Measurements from ENCODE around the gene GINS1.

Gene GINS1

DNA sequence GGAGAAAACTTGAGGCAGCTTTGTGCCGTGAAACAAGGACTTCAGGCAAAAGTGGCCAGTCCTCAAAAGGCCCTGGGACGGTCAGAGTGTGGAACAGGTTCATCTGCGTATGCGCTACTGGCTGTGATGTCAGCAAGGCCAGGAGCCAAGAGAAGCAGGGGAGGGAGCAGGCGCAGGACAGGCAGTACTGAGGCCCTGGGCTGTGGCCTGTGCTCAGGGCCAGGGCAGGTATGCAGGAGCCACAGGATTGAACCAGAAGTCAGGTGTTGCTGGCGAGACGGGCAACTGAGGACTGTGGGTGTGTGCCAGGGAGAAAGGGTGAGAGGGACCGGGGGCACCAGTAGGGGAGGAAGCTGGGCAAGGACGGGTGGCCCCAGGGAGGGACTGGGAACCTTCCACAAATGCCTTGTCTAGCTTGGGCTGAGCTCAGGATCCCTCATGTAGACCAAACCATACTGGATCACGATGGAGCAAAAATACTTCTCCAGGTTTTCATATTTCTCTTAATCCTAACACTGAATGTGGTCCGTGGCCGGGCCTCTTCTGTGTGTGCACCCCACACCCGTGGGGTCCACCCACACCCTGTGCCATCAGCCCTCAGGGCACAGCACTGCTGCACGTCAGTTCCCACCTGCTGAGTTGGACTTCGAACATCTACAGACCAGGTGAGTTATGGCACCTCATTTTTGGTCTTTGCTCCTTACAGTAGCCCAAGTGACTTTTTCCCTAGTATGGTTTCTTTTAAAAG is 46.9 kb downstream of the GINS1 start:
- H3K4me1 Mint-ChIP-seq: no peaks in the 10 kb centered on the region
- CTCF ChIA-PET: no interaction called here
- no peak overlapping the region for H3K27ac Mint-ChIP-seq

DNA sequence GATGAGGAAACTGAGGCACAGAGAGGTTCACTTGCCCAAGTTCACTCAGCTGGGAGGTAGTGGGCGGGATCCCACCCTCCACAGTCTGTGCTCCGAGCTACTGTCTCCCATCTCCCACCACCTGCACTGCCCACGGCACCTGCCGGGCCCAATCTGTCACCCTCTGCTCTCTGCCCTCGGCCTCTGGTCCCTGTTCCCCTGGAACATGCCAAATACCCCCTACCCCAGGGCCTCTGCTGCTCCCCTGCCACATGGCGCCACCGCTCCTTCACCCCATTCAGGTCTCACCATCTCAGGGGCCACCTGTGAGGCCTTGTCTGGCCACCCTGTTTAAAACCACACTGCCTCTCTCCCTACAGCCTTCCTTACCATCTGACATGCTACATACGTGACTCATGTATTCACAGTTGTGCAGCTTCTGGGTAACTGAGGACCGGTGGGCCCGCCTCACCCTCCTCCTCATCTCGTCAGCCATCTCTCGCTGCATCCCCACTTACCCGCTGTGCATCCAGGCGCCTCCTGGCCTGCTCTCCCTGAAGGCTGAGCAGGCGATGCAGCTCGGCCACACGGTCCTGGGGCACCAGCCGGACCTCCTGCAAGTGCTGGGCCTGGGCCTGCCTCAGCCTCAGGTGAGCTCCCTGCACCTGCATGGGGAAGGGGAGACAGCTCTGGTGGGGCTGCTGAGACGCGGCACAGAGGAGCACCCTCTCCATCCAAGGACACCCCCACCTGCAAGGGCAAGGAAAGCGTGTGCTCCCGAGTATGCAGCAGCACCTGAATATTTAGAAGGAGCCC is 50.6 kb downstream of the GINS1 start:
- no peak overlapping the region for H3K27ac Mint-ChIP-seq
- no peak for DNase-seq
- no peak overlapping the region for H3K4me3 Mint-ChIP-seq
- CTCF ChIA-PET: no interaction called here
- H3K36me3 Mint-ChIP-seq: no peaks in the 10 kb centered on the region
- no peaks in the 10 kb centered on the region for H3K27me3 Mint-ChIP-seq
- H3K9me3 Mint-ChIP-seq: no peaks in the 10 kb centered on the region
- no peaks in the 10 kb centered on the region for H3K4me1 Mint-ChIP-seq

More for the DNA sequence above, 46.9 kb downstream of the GINS1 start:
- DNase-seq: no peak
- Mint-ChIP-seq H3K36me3 (no peaks in the 10 kb centered on the region), H3K4me3 (no peak overlapping the region), H3K9me3 (no peaks in the 10 kb centered on the region), H3K27me3 (no peaks in the 10 kb centered on the region)

DNA sequence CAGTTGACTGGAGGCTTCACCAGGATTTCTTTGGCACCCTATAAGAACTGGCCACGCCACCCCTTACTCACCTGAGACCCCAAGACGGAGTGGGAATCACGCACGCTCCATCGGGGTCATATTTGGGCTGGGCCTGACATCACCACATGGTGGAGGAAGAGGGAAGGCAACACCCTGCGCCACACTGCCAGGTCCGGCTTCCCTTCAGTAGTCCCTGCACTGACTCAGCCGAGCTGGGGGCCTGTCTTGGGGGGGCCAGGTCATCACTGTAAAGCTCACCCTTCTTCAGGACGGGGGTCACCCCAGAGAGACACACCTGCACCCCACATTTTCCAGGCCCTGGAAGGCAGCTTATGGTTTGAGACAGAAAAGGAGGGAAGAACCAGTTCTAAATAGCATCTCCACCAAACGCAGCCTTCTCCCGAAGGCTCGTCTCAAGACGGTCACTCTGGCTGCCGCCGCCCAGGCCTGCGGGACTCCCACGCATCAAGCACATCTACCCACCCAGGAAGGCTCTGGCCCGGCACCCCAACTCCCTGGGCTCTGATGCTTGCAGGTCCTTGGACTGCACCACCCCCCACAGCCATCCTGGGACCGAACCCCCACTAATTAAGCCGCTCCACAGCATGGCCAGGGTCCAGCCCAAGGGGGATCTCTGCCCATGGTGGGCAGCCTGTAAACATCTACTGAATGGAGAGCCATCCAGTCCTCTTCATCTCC is 51.8 kb downstream of the GINS1 start:
- H3K27me3 Mint-ChIP-seq: no peaks in the 10 kb centered on the region
- H3K4me1 Mint-ChIP-seq: no peaks in the 10 kb centered on the region
- CTCF ChIA-PET: no interaction called here
- no peak overlapping the region for H3K4me3 Mint-ChIP-seq
- no peaks in the 10 kb centered on the region for H3K9me3 Mint-ChIP-seq
- H3K36me3 Mint-ChIP-seq: no peaks in the 10 kb centered on the region
- H3K27ac Mint-ChIP-seq: no peak overlapping the region
- DNase-seq: no peak

DNA sequence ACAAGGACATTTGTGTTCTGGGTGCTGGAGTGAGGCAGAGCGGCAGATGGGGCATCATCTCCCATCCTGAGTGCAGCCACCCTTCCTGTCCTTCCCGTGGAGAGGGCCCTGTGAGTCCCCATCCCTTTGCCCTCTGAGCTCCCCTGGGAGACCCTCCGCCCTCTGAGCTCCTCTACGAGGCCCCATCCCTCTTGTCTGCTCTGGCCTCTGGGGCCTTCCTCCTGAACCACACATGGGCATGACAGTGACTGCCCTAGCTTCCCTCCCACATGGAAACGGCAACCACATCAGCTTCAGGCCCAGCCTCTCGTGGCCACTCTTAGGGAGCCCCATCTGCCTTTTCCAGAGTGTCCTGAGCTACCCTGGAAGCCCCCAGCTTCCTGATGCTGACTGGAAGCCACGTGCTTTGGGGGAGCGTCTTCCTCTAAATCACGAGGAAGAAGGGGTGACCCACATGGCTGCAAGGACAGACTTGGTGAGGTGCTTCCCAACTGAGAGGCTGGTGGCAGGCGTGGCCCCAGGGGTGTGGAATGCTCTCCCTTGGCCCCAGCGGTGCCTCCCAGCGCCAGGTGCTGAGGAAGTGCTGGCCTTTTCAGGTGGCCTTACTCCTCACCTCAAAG is 52.6 kb downstream of the GINS1 start:
- H3K27me3 Mint-ChIP-seq: no peaks in the 10 kb centered on the region
- CTCF ChIA-PET: no interaction called here
- no peaks in the 10 kb centered on the region for H3K36me3 Mint-ChIP-seq
- H3K27ac Mint-ChIP-seq: no peak overlapping the region
- H3K9me3 Mint-ChIP-seq: no peaks in the 10 kb centered on the region
- no peak for DNase-seq
- H3K4me1 Mint-ChIP-seq: no peaks in the 10 kb centered on the region
- H3K4me3 Mint-ChIP-seq: no peak overlapping the region

DNA sequence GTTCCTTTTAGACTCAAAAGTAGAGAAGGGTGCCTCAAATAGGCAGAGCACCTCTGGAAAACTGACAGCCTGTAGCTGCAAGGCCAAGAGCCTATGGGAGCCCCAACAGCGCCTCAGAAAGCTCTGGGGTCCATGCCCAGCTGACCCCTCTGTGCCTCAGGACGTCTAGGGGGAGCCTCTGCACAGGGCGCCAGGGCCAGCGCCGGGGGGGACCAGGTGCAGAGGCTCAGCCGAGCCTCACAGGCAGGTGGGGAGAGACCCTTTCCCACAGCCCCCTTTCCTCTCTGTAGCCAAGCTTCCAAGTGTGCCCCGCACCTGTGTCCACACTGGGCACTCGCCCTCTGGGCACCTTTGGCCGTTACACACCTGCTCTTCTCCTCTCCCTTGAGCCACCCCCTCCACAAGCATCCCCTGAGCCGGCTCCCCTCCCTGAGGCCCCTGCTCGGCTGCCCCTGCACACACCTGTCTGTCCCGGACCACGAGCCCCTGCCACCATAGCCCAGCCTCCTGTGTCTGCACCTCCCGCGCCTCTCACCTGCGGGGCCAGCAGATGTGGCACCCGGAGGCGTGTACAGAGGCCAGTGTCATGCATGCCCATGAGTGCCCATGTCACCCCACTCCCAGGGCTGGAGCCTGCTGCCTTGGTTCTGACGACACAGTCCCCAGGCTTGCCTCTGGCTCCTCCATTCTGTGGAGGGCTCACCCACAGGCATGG is 53.2 kb downstream of the GINS1 start:
- DNase-seq: no peak
- Mint-ChIP-seq H3K4me1 (no peaks in the 10 kb centered on the region), H3K27me3 (no peaks in the 10 kb centered on the region), H3K9me3 (no peaks in the 10 kb centered on the region), H3K27ac (no peak overlapping the region), H3K4me3 (no peak overlapping the region), H3K36me3 (no peaks in the 10 kb centered on the region)
- CTCF ChIA-PET: no interaction called here

DNA sequence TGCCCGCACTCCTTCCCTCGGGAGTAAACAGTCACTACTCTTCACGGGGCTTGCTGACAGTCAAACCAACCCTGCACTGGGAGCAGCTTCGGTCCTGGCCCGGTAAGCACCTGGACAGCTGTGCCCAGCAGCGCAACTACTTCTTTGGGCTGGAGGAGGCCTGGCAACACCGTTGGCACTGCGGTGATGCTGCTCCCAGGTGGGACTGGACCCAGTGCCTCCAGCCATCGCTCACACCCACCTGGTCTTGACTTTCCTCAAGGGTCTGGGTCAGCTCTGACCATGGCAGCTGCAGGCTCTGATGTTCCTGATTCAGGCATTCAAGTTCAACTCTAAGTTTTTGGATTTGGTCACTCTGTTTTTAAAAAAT is 53.8 kb downstream of the GINS1 start:
- Mint-ChIP-seq H3K4me1 (no peaks in the 10 kb centered on the region), H3K36me3 (no peaks in the 10 kb centered on the region), H3K27me3 (no peaks in the 10 kb centered on the region)

DNA sequence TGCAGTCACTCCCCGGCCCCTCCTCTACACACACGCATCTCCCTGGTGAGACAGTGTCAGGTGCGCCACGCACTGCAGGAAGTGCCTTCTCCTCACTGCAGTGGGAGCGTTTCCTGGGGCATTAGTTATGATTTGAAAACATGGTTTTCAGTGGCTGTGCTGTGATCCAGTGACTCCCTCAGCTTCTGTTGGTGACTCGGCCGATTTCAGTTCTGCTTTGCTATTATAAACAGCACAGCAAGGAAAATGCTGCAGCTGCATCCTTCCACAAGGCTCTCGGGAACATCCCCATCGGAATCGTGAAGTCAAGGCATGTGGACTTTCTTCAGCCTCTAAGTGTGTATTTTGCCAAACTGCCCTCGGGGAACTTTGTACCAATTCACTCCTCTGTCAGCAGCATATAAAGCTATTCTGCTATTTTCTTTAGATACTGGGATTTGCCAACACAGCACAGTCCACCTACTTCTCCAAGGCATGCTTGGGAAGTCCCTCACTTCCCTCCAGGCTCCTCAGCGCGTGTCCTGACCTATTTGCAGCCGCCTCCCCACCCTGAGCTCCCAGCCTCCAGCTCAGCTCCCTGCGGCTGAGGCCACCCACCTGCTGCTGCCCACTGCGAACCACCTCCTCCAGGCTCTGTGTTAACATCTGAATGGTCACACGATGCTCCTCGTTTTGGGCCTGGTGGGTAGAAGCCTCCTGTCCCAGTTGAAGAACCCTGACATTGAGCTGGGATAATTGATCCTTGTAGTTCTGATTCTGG is 54.5 kb downstream of the GINS1 start:
- H3K27ac Mint-ChIP-seq: no peak overlapping the region
- H3K36me3 Mint-ChIP-seq: no peaks in the 10 kb centered on the region
- CTCF ChIA-PET: no interaction called here

More for the DNA sequence above, 53.8 kb downstream of the GINS1 start:
- CTCF ChIA-PET: no interaction called here
- H3K27ac Mint-ChIP-seq: no peak overlapping the region
- DNase-seq: no peak
- H3K4me3 Mint-ChIP-seq: no peak overlapping the region
- no peaks in the 10 kb centered on the region for H3K9me3 Mint-ChIP-seq

DNA sequence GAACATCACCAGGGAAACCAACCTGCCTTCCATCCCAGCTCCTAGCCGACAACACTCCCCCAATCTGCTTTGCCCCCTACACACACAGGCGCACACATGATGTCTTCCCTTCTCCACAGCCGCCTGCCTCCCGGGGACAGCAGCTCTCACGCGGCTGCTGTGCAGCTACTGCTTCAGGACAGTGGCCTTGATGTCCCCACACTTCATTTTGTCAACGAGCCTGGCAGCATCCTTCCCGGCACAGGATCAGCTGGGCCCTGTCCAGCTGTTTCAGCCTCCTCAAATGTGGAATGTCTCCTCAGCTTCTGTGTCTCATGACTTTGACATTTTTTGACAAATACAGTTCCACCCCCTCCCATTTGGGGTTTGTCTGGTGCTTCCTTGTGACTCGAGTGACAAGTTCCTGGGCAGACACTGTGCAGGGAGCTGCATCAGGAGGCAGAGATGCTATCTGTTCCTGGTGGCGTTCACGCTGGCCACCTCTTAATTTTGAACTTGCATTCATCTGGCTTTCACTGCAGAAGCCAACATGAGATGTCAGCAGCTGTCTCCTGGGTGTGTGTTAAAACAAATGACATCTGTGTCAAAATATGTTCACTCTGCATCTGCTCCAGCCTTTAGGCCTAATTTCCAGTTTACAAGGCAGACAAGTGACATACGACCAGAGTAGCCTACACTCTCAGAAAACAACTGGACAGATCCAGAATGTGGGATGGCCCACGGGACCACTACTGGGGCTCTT is 57.2 kb downstream of the GINS1 start:
- H3K27me3 Mint-ChIP-seq: no peaks in the 10 kb centered on the region
- no peaks in the 10 kb centered on the region for H3K9me3 Mint-ChIP-seq
- CTCF ChIA-PET: no interaction called here
- H3K27ac Mint-ChIP-seq: peak overlapping the region; percentile 14
- no peak overlapping the region for H3K4me3 Mint-ChIP-seq
- DNase-seq: no peak
- peaks cover 3% of the 10 kb centered on the region for H3K4me1 Mint-ChIP-seq
- no peaks in the 10 kb centered on the region for H3K36me3 Mint-ChIP-seq

More for the DNA sequence above, 54.5 kb downstream of the GINS1 start:
- H3K9me3 Mint-ChIP-seq: no peaks in the 10 kb centered on the region
- DNase-seq: no peak
- H3K4me1 Mint-ChIP-seq: no peaks in the 10 kb centered on the region
- H3K4me3 Mint-ChIP-seq: no peak overlapping the region
- no peaks in the 10 kb centered on the region for H3K27me3 Mint-ChIP-seq

DNA sequence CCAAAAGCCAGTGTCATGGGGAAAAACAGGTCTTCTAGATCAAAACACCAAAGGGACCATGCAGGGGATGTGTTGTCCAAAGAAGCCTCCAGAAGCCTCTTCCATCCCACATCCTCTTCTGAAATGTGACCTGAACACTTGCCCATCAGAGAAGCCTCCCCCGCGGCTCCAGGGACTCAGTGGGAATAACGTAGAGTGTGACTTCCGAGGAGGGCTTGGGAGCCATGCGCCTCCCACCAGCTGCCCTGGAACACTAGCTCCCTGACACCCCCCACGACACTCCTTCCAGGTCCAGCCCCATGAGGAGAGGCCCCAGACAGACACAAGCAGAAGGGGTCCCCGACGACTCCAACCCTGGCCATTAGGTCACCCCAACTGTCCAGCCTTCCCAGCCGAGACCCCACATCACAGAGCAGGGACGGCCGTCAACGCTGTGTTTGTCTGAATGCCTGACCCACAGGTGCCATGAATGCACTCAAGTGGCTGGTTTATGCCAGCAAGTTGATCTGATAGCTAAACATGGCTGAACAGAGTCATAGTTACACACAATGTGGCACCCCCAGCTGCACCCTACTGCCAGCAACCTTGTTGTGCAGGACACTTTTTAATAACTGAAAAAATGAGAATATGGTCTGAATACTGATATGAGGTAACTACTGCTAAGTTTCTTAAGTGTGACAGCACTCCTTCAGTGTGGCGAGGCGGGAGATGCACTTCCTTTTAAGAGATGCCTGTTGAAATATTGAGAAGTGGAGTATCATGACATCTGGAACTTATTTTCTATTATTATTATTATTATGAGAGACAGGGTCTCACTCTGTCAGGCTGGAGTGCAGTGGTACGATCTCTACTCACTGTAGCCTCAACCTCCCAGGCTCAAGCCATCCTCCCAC is 58.0 kb downstream of the GINS1 start:
- DNase-seq: no peak
- no peaks in the 10 kb centered on the region for H3K9me3 Mint-ChIP-seq
- H3K27ac Mint-ChIP-seq: no peak overlapping the region
- H3K27me3 Mint-ChIP-seq: no peaks in the 10 kb centered on the region
- H3K4me3 Mint-ChIP-seq: no peak overlapping the region
- no peaks in the 10 kb centered on the region for H3K36me3 Mint-ChIP-seq
- CTCF ChIA-PET: no interaction called here
- peaks cover 5% of the 10 kb centered on the region for H3K4me1 Mint-ChIP-seq

DNA sequence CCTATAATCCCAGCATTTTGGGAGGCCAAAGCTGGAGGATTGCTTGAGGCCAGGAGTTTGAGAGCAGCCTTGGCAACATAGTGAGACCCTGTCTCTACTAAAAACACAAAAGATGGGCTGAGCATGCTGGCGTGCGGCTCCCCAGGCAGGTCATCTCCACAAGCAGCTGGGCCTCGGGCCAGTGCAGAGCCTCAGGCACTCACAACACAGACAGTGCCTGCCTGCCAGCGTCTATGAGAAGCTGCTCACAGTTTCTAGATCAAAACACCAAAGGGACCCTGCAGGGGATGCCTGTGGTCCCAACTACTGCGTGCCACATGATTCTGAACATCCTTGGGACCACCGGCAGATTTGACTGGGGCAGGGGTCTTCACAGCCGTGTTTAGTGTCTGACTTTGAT is 59.4 kb downstream of the GINS1 start:
- Mint-ChIP-seq H3K36me3 (no peaks in the 10 kb centered on the region), H3K4me1 (peaks cover 5% of the 10 kb centered on the region), H3K27ac (no peak overlapping the region), H3K4me3 (no peak overlapping the region), H3K27me3 (no peaks in the 10 kb centered on the region), H3K9me3 (no peaks in the 10 kb centered on the region)
- CTCF ChIA-PET: no interaction called here
- no peak for DNase-seq

DNA sequence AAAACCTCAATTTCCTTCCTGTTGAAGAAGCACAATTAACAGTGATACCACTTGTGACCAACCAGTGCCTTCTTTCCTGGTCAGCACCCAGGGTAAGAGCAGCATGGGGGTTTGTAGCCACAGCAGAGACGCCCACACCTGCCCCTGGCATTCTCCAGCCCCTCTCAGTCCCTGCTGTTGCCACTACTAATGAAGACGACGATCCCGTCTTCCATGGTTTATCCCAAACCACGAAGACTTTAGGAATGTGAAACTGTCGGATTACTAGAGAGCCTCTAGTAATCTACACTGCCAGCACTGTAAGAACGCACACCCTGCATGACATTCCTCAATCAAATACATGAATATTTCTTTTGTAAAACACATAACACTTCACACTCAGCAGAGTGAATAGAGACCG is 60.0 kb downstream of the GINS1 start:
- Mint-ChIP-seq H3K9me3 (no peaks in the 10 kb centered on the region), H3K36me3 (no peaks in the 10 kb centered on the region), H3K27ac (no peak overlapping the region), H3K27me3 (no peaks in the 10 kb centered on the region), H3K4me3 (no peak overlapping the region), H3K4me1 (peaks cover 5% of the 10 kb centered on the region)
- CTCF ChIA-PET: no interaction called here
- DNase-seq: no peak

All from activated naive CD4-positive, alpha-beta T cell treated with anti-CD3 and anti-CD28 coated beads, Interleukin-2, amount 10 ng/mL, durations not matched to agents 7 days and 5 days (primary cell).